Measurements from ENCODE around the gene PRR16.
A peak's percentile ranks its signal among the peaks of the same experiment; 100 is the strongest.

Gene PRR16

DNA sequence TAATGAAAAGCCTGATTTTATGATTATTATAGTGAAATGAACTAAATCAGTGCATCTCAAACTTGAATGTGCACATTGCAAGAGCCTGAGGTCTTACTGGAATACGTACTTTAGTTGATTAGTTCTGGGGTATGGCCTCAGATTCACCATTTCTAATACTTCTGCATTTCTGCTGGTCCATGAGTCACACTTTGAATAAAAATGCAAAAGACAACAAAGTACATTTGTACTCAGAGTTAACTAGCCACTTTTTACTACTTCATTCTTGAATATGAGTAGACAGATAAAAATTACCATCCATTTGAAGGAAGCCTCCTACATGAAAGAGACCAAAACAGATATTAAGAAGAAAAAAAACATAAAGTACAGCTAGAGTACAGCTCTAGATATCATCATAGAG is 27.1 kb upstream of the PRR16 start:
- DNase-seq (ENCODE audit: low read depth), result peak; percentile 28
- in situ Hi-C loops (cut with HindIII; ENCODE audit: low sequenced_read_pairs), result no loop called here
- H3K4me3 ChIP-seq (ENCODE audit: low read depth, low read length), result no peak overlapping the region
- no peak for TF ChIP-seq CTCF (IDR thresholded peaks at IDR 0.05; ENCODE audit: low read depth, low read length, missing control alignments)

DNA sequence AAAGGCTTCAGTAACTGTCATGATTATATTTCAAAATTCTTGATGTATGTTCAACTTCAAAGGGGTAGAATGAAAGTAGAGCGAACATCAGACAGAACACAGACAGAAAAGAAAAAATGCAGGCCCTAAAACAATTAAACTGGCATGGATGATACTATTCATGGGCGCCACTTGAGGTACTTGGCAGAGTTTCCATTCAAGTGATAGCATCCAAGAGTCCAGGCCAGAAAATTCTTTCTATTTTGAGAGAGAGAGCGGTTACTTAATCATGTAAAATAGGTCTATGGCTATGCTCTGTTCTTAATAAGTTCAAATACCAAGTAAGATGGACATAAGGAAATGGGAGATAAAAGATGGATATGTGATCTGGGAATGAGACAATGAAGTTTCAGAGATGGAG is 21.4 kb upstream of the PRR16 start:
- no peak for TF ChIP-seq CTCF (IDR thresholded peaks at IDR 0.05; ENCODE audit: low read depth, low read length, missing control alignments)
- no peak overlapping the region for H3K4me3 ChIP-seq (ENCODE audit: low read depth, low read length)
- in situ Hi-C loops (cut with HindIII; ENCODE audit: low sequenced_read_pairs), result no loop called here
- DNase-seq (ENCODE audit: low read depth), result no peak

- H3K4me3 ChIP-seq (ENCODE audit: low read depth, low read length), result no peak overlapping the region
- no peak for TF ChIP-seq CTCF (IDR thresholded peaks at IDR 0.05; ENCODE audit: low read depth, low read length, missing control alignments)
- no peak for DNase-seq (ENCODE audit: low read depth)
- in situ Hi-C loops (cut with HindIII; ENCODE audit: low sequenced_read_pairs), result no loop called here
Observed at GRCh38 chr5:120443607-120444006, 20.5 kb upstream of the PRR16 start.

- no peak overlapping the region for H3K4me3 ChIP-seq (ENCODE audit: low read depth, low read length)
- TF ChIP-seq CTCF (IDR thresholded peaks at IDR 0.05; ENCODE audit: low read depth, low read length, missing control alignments), result no peak
- DNase-seq (ENCODE audit: low read depth), result peak; percentile 52
- in situ Hi-C loops (cut with HindIII; ENCODE audit: low sequenced_read_pairs), result no loop called here
Observed at GRCh38 chr5:120446068-120446492, 18.0 kb upstream of the PRR16 start.

DNA sequence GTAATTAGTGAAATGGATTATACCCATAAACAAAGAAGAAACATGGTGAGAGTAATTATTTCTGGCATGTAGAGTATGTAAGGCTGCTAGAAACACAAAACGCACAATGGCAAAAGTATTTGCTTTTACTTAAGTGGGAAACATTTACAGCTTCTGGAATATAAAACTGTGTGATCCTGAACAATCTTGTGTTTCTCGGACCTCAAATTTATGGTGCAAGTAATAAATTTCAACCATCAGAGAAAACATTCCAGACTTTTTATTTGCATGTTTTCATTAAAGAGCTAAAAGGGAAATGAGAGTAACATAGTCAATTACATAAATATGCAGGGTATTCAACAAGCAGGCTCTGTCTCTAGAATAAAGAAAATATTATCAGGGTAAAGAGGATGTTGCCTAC is 17.2 kb upstream of the PRR16 start:
- no peak overlapping the region for H3K4me3 ChIP-seq (ENCODE audit: low read depth, low read length)
- no peak for TF ChIP-seq CTCF (IDR thresholded peaks at IDR 0.05; ENCODE audit: low read depth, low read length, missing control alignments)
- in situ Hi-C loops (cut with HindIII; ENCODE audit: low sequenced_read_pairs), result no loop called here
- DNase-seq (ENCODE audit: low read depth), result no peak

DNA sequence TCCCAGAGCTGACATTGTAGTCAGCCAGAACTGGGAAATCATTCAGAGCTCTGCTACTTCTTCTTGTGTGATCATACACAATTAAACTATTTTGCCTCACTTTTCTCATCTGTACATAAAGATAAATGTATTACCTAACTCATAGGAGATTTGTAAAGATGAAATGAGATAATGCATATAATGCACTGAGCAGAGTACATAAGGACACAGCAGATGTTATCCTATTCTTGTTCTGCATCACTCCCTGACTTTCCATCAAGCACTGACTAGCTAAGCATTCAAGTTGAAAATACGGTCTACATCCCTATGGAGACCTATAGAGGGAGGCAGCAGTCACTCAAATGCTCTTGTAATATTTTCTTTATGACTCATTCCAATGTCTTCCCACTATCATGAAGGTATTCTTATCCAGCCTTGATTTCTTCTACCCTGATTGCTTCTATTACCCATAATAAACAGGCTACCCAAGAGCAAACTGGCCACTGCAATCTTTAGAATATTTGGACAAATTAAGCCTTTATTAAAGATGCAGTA is 16.3 kb upstream of the PRR16 start:
- no peak for DNase-seq (ENCODE audit: low read depth)
- TF ChIP-seq CTCF (IDR thresholded peaks at IDR 0.05; ENCODE audit: low read depth, low read length, missing control alignments), result no peak
- no peak overlapping the region for H3K4me3 ChIP-seq (ENCODE audit: low read depth, low read length)
- in situ Hi-C loops (cut with HindIII; ENCODE audit: low sequenced_read_pairs), result no loop called here

DNA sequence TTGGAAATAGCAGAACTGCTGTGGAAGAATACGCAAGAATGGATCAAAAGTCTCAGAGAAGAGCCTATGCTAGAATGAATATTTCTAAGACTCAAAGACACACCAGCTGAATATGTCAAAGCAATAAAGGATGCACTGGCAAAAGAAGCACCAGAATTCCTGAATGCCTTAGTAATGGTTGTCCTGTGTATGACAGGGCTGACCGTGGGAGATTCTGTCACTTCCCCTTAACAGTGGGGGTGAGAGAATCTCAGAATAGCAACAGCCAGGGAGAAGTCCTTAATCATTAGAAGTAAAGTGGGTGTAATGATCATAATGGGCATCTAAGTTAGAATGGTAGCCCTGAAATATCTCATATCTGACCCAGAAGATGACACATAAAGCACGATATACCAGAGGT is 14.6 kb upstream of the PRR16 start:
- no peak overlapping the region for H3K4me3 ChIP-seq (ENCODE audit: low read depth, low read length)
- TF ChIP-seq CTCF (IDR thresholded peaks at IDR 0.05; ENCODE audit: low read depth, low read length, missing control alignments), result no peak
- in situ Hi-C loops (cut with HindIII; ENCODE audit: low sequenced_read_pairs), result no loop called here
- DNase-seq (ENCODE audit: low read depth), result no peak

Measured in astrocyte of the cerebellum (primary cell).